H9 (cell line): ENCODE measurements around the gene USP6NL. TPM values are rescaled to one million over a fixed set of nuclear protein-coding genes. Genes with fewer than 3 reads are reported as not detected.
A peak's percentile ranks its signal among the peaks of the same experiment; 100 is the strongest.

Experiments
- DNase-seq: peaks from one replicate; pipeline ENCODE4 v3.0.0-alpha.2; 2017
- H2AFZ ChIP-seq: one replicate; pipeline ENCODE4 v1.6.1; 2013; ENCODE audit warnings: mild to moderate bottlenecking, low read length, control low read depth, moderate library complexity
- H2AK5ac ChIP-seq: 2 replicates; pipeline ENCODE4 v1.6.1; 2013; ENCODE audit warnings: low read length, control low read depth, mixed read lengths; ENCODE audit not compliant: insufficient read length
- H2BK120ac ChIP-seq: one replicate; pipeline ENCODE4 v1.6.1; 2013; ENCODE audit warnings: low read depth, mild to moderate bottlenecking, low read length, control low read depth, inconsistent platforms; ENCODE audit not compliant: poor library complexity, severe bottlenecking
- H2BK12ac ChIP-seq: 2 replicates; pipeline ENCODE4 v1.6.1; 2013; ENCODE audit warnings: low read length, control low read depth, mixed read lengths, low read depth; ENCODE audit not compliant: insufficient read length
- H2BK15ac ChIP-seq: 2 replicates; pipeline ENCODE4 v1.6.1; 2013; ENCODE audit warnings: low read depth, low read length, control low read depth
- H2BK20ac ChIP-seq: one replicate; pipeline ENCODE4 v1.6.1; 2013; ENCODE audit warnings: low read depth, mild to moderate bottlenecking, low read length, control low read depth, inconsistent platforms; ENCODE audit not compliant: poor library complexity, severe bottlenecking
- H2BK5ac ChIP-seq: 2 replicates; pipeline ENCODE4 v1.6.1; 2013; ENCODE audit warnings: low read length, control low read depth, mixed read lengths; ENCODE audit not compliant: insufficient read length
- H3K14ac ChIP-seq: 2 replicates; pipeline ENCODE4 v1.6.1; 2013; ENCODE audit warnings: low read length, control low read depth; ENCODE audit not compliant: insufficient read depth
- H3K18ac ChIP-seq: 2 replicates; pipeline ENCODE4 v1.6.1; 2013; ENCODE audit warnings: low read depth, mild to moderate bottlenecking, mixed read lengths, low read length, control low read depth; ENCODE audit not compliant: insufficient read length
- H3K23ac ChIP-seq: 2 replicates; pipeline ENCODE4 v1.6.1; 2013; ENCODE audit warnings: low read length, control low read depth, mixed read lengths, low read depth; ENCODE audit not compliant: insufficient read length
- H3K23me2 ChIP-seq: 2 replicates; pipeline ENCODE4 v1.6.1; 2013; ENCODE audit warnings: low read depth, mild to moderate bottlenecking, mixed read lengths, low read length, control low read depth; ENCODE audit not compliant: insufficient read length, poor library complexity, severe bottlenecking
- H3K27ac ChIP-seq: 2 replicates; pipeline ENCODE4 v1.5.1; 2013; ENCODE audit warnings: low read length, control low read depth, mixed read lengths, low read depth; ENCODE audit not compliant: insufficient read length
- H3K27me3 ChIP-seq: 2 replicates; pipeline ENCODE4 v1.6.1; 2013; ENCODE audit warnings: low read length, control low read depth, inconsistent platforms; ENCODE audit not compliant: insufficient read depth
- H3K4ac ChIP-seq: 2 replicates; pipeline ENCODE4 v1.6.1; 2013; ENCODE audit warnings: low read depth, mild to moderate bottlenecking, control low read depth, inconsistent platforms, low read length, moderate library complexity
- H3K4me1 ChIP-seq: 2 replicates; pipeline ENCODE4 v1.6.1; 2013; ENCODE audit warnings: low read length, control low read depth, inconsistent platforms; ENCODE audit not compliant: insufficient read depth
- H3K4me2 ChIP-seq: 2 replicates; pipeline ENCODE4 v1.6.1; 2013; ENCODE audit warnings: low read length, control low read depth, mixed read lengths; ENCODE audit not compliant: insufficient read length, insufficient read depth
- H3K56ac ChIP-seq: 2 replicates; pipeline ENCODE4 v1.6.1; 2013; ENCODE audit warnings: low read depth, mild to moderate bottlenecking, mixed read lengths, low read length, control low read depth; ENCODE audit not compliant: insufficient read length
- H3K79me1 ChIP-seq: 2 replicates; pipeline ENCODE4 v1.6.1; 2013; ENCODE audit warnings: low read depth, mild to moderate bottlenecking, moderate library complexity, low read length, control low read depth, inconsistent platforms; ENCODE audit not compliant: insufficient read depth, poor library complexity, severe bottlenecking
- H3K79me2 ChIP-seq: 2 replicates; pipeline ENCODE4 v1.6.1; 2013; ENCODE audit warnings: low read length, control low read depth, inconsistent platforms; ENCODE audit not compliant: insufficient read depth
- H3K9ac ChIP-seq: 2 replicates; pipeline ENCODE4 v1.6.1; 2013; ENCODE audit warnings: low read length, control low read depth, mixed read lengths; ENCODE audit not compliant: insufficient read length; ENCODE audit errors: extremely low read depth
- H3K9me3 ChIP-seq: one replicate; pipeline ENCODE4 v1.6.1; 2013; ENCODE audit warnings: low read depth, low read length, inconsistent platforms; ENCODE audit not compliant: control insufficient read depth
- H3T11ph ChIP-seq: one replicate; pipeline ENCODE4 v1.6.1; 2013; ENCODE audit warnings: mild to moderate bottlenecking, low read length, control low read depth, inconsistent platforms
- H4K20me1 ChIP-seq: one replicate; pipeline ENCODE4 v1.6.1; 2013; ENCODE audit not compliant: control insufficient read depth, insufficient read length, insufficient read depth
- H4K5ac ChIP-seq: 2 replicates; pipeline ENCODE4 v1.6.1; 2013; ENCODE audit warnings: low read depth, mild to moderate bottlenecking, mixed read lengths, low read length, control low read depth; ENCODE audit not compliant: insufficient read length
- H4K8ac ChIP-seq: replicated peaks from 2 replicates; pipeline ENCODE4 v1.6.1; 2013; ENCODE audit warnings: low read length, control low read depth, mixed read lengths, low read depth; ENCODE audit not compliant: insufficient read length
- H4K91ac ChIP-seq: 2 replicates; pipeline ENCODE4 v1.6.1; 2013; ENCODE audit warnings: low read depth, mild to moderate bottlenecking, moderate library complexity, mixed read lengths, low read length, control low read depth; ENCODE audit not compliant: insufficient read length
- H3K27ac Mint-ChIP-seq, 3 experiments: 2 replicates in 2 of 3; 3 replicates in 1 of 3; pipeline ENCODE4 v1.8.0; 2020 to 2021; ENCODE audit warnings: mixed read lengths in 3 of 3, mild to moderate bottlenecking in 1 of 3, moderate library complexity in 1 of 3
- H3K27me3 Mint-ChIP-seq: 2 replicates; pipeline ENCODE4 v1.8.0; 2021; ENCODE audit warnings: low read depth, mild to moderate bottlenecking, moderate library complexity, mixed read lengths
- H3K36me3 Mint-ChIP-seq, 3 experiments: 2 replicates in 2 of 3; 3 replicates in 1 of 3; pipeline ENCODE4 v1.8.0; 2020 to 2021; ENCODE audit warnings: low read depth in 3 of 3, mixed read lengths in 3 of 3; ENCODE audit not compliant: insufficient read depth in 1 of 3
- H3K4me1 Mint-ChIP-seq, 2 experiments: 2 replicates each; pipeline ENCODE4 v1.8.0; 2020; ENCODE audit warnings: mixed read lengths in 2 of 2
- H3K4me3 Mint-ChIP-seq, 2 experiments: 2 replicates in 1 of 2; 3 replicates in 1 of 2; pipeline ENCODE4 v1.8.0; 2020 to 2021; ENCODE audit warnings: mild to moderate bottlenecking in 2 of 2, mixed read lengths in 2 of 2, moderate library complexity in 1 of 2
- H3K9me3 Mint-ChIP-seq, 2 experiments: 2 replicates in 1 of 2; 3 replicates in 1 of 2; pipeline ENCODE4 v1.8.0; 2020; ENCODE audit warnings: mild to moderate bottlenecking in 2 of 2, mixed read lengths in 2 of 2, moderate library complexity in 1 of 2
- WGBS: extraction: QIAGEN DNeasy Blood & Tissue Kit; methylation state at CpG from one replicate; pipeline ENCODE4 v1.1.7; 2013; ENCODE audit warnings: missing lambda C conversion rate, low lambda C conversion rate, mixed read lengths; ENCODE audit not compliant: insufficient read length; ENCODE audit errors: extremely low coverage; 5-methylcytosine and 5-hydroxymethylcytosine counted together
- long read RNA-seq: library from polyadenylated mRNA; unstranded; transcript quantifications from one replicate; pipeline ENCODE4 v2.0.0, GENCODE V29; 2020
- total RNA-seq: library from RNA; stranded (reverse); gene quantifications from 2 replicates; pipeline ENCODE4 v1.2.1, GENCODE V29; 2021
- TF ChIP-seq, protein P1 (sequence below): fragments of 200-600 bp; sonication (generic); conservative IDR thresholded peaks from 3 replicates; pipeline ENCODE4 v1.8.0; 2021; ENCODE audit warnings: antibody characterized with exemption, mild to moderate bottlenecking

The USP6NL gene
- 27.7 and 28.3 TPM in 2 replicates for total RNA-seq
- long read RNA-seq, full-length matches to known transcripts, result 20 of 31 reads
- long read RNA-seq, partial matches to known transcripts, result 7 of 31 reads
- long read RNA-seq, other reads (novel, unspliced or antisense), result 4 of 31 reads

DNA sequence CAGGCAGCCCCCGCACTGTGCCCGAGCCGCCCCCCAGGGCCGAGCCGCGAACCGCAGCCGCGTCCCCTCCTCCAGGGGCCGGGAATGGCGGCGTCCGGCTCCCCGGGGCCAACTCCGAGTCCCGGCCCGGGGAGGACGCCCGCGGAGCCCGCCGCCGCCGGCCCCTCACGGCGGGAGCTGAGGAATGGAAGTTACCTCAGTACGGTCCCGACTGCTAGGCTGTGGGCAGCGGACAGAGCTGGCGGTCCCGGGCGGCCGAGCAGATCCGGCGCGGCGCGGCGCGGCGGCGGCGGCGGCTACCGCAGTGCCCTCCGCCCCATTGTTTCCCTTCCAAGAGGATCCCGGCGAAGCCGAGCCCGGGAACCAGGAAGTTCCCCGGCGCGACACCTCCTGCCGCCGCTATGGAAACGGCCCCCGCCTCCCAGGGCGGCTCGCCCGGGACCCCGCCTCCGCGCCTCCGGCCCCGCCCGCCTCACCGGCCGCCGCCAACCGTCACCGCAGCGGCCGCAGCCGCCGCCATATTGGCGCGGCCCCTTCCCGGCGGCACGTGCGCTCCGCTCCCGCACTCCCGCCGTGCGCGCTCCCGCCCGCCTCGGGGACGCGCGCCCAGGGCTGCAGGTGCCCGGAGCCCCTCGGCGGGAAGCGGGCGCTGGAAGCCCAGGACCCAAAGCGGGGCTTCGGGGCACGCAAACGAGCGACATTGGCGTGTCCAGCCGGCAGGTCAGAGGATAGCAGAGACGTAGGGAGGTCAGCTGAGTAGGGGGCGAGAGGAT, at the start of gene USP6NL:
Gene USP6NL, minus strand, starts transcription at position 403 of the 773 bp plus-strand sequence. CDS start 14,016 bp downstream, outside the sequence.
- H4K91ac ChIP-seq, result no peak within 1 kb of the TSS
- Mint-ChIP-seq H3K27me3 (peaks cover 8% of the 10 kb centered on the region), H3K36me3 (no peaks in the 10 kb centered on the region; a peak in 1 of 7 replicates), H3K27ac (peak within 1 kb of the TSS; percentile 84 to 96 (median 95)), H3K4me3 (peak within 1 kb of the TSS; percentile 91 to 92), H3K4me1 (peaks cover 29 to 32% of the 10 kb centered on the region in 2 experiments), H3K9me3 (no peaks in the 10 kb centered on the region)
- H3K4ac ChIP-seq, result no peak within 1 kb of the TSS; the same call in 1 of the 2 replicates
- H3K23me2 ChIP-seq, result peaks cover 7% of the 10 kb centered on the region
- no peak within 1 kb of the TSS for H2BK120ac ChIP-seq
- DNase-seq, result peak; percentile 86
- H3K27me3 ChIP-seq, result no peaks in the 10 kb centered on the region
- peak within 1 kb of the TSS; percentile 99 for H3K4me2 ChIP-seq
- H2AFZ ChIP-seq, result peak within 1 kb of the TSS; percentile 69
- H3K23ac ChIP-seq, result peak within 1 kb of the TSS; percentile 41
- H3T11ph ChIP-seq, result no peak within 1 kb of the TSS
- H3K9ac ChIP-seq, result peak within 1 kb of the TSS; percentile 95
- WGBS, result no CpG with 5 or more reads among the region's 107 CpGs
- H4K5ac ChIP-seq, result peak within 1 kb of the TSS; percentile 97
- H2BK5ac ChIP-seq, result no peak within 1 kb of the TSS
- peak within 1 kb of the TSS; percentile 79 for H3K27ac ChIP-seq
- H3K14ac ChIP-seq, result peak within 1 kb of the TSS; percentile 97
- peak within 1 kb of the TSS; percentile 76 for H2BK12ac ChIP-seq
- H2BK20ac ChIP-seq, result no peak within 1 kb of the TSS
- no peaks in the 10 kb centered on the region for H3K9me3 ChIP-seq
- peaks cover 28% of the 10 kb centered on the region; the same call in 1 of the 2 replicates for H3K79me2 ChIP-seq
- peaks cover 3% of the 10 kb centered on the region for H3K79me1 ChIP-seq
- H3K4me1 ChIP-seq, result peaks cover 9% of the 10 kb centered on the region
- H4K8ac ChIP-seq, result peak within 1 kb of the TSS; percentile 97
- TF ChIP-seq, protein P1, sequence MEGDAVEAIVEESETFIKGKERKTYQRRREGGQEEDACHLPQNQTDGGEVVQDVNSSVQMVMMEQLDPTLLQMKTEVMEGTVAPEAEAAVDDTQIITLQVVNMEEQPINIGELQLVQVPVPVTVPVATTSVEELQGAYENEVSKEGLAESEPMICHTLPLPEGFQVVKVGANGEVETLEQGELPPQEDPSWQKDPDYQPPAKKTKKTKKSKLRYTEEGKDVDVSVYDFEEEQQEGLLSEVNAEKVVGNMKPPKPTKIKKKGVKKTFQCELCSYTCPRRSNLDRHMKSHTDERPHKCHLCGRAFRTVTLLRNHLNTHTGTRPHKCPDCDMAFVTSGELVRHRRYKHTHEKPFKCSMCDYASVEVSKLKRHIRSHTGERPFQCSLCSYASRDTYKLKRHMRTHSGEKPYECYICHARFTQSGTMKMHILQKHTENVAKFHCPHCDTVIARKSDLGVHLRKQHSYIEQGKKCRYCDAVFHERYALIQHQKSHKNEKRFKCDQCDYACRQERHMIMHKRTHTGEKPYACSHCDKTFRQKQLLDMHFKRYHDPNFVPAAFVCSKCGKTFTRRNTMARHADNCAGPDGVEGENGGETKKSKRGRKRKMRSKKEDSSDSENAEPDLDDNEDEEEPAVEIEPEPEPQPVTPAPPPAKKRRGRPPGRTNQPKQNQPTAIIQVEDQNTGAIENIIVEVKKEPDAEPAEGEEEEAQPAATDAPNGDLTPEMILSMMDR, result no peak
- H3K18ac ChIP-seq, result peak within 1 kb of the TSS; percentile 93
- H2BK15ac ChIP-seq, result no peak within 1 kb of the TSS
- no peak within 1 kb of the TSS for H2AK5ac ChIP-seq
- no peak within 1 kb of the TSS for H3K56ac ChIP-seq
- H4K20me1 ChIP-seq, result no peaks in the 10 kb centered on the region
